Dedifferentiated amniotic fluid mesenchymal stem cell (primary cell): ENCODE data around the gene SCYGR8.
"Not testable (repeated sequence)": the region's sequence is repeated elsewhere in the genome, so short reads cannot be mapped to it uniquely, and the experiment has no call there.

ENCODE experiments used
- DNase-seq: peaks from one replicate; pipeline ENCODE4 v3.0.0-alpha.2; 2016; ENCODE audit errors: extremely low spot score

SCYGR8 gene

DNA sequence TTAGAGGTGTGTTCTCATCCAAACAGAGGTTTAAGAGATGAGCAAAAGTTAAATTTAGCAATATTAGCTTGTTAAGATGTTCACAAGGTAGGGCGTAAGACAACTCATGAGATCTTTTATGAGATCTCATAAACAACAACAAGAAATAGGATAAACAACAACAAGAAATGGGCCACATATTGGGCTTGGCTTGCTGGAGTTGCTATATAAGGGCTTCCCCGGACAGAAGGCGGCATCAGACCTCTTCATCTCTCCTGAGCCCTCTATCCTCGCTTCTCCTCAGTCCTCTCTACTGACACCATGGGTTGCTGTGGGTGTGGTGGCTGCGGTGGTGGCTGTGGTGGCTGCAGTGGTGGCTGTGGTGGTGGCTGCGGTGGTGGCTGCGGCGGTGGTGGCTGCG, at the start of gene SCYGR8:
Gene SCYGR8 (plus strand): TSS at position 301 of the 400 bp plus-strand sequence. CDS start 0 bp downstream, at position 301.
- no peak for DNase-seq

DNA sequence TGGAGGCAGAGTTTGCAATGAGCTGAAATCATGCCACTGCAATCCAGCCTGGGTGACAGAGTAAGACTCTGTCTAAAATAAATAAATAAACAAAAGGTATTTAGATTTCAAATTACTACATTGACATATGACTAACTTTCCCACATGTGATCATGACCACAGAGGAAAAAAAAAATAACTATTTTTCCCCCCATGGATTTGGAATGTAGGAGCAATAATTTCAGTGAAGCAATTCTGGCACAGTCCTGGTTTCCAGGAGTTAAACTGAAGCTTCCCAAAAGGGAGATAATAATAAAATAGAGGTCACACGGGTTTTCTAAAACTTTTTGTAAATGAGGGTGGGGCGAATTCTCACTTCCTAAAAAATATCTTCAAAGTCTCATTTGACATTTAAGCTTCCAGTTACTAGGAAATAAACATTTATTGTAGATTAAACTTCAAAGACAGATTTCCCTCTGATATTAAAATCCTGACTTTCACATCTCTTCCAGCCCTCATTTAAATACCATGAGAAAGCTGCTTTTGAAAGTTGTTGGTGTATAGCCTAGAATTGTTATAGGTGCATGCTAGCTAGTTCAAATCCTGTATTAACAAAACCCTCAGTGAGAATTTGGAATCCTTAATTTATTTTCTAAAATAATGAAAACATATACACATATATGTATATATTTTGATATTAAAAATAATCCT, 48.6 kb upstream of the SCYGR8 start:
- DNase-seq: no peak

DNA sequence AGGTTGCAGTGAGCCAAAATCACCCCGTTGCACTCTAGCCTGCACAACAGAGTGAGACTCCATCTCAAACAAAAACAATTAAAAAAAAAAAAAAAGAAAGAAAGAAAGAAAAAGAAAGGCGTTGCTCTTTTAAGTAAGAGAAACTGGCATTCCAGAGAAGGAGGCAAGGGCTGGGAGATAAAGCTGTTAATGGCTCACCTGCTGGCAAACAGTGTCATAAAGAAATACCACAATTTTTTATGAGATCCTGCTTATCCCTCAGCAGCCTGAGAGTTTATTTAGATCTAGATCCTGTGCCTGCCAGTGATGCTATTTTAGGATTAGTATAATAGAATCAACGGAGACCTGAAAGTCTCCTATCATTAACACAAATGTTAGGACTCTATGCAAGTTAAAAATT, 44.1 kb upstream of the SCYGR8 start:
- no peak for DNase-seq

- DNase-seq: peak; percentile 71
These were observed 42.4 kb upstream of the SCYGR8 start for GRCh38 chr2:227703280-227703732.

DNA sequence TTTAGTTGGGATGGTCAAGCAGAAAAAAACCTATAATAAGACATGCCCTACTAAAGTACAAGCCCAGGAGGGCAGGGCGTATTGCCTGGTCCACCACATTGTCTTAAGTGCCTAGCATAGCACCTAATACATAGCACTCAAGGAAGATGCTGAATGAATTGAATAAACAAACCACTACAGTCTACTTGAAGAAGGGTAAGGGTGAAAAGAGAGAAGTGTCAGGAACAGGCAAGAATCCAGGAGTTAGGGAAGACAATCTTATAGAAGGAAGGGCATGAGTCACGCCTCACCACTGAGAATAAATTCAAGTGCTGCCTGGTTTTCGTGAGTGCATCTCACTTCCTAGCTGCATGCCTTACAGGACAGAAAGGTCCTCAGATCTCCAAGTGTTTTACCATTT, 41.7 kb upstream of the SCYGR8 start:
- peak; percentile 36 for DNase-seq

- DNase-seq: no peak
These were observed 38.8 kb upstream of the SCYGR8 start for GRCh38 chr2:227706859-227707258.

DNA sequence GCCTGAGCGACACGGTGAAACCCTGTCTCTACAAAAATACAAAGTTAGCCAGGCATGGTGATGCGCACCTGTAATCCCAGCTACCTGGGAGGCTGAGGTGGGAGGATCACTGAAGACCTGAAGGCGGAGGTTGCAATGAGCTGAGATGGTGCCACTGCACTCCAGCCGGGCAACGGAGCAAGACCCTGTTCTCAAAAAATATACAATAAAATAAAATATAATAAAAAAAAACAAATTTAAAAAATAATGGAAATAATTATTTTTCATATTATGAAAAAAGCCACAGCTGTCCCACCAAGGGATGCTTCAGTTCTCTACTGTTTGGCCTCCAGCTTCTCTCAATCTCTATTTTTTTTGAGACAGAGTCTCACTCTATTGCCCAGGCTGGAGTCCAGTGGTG, 38.3 kb upstream of the SCYGR8 start:
- no peak for DNase-seq

- no peak for DNase-seq
These were observed 34.7 kb upstream of the SCYGR8 start for GRCh38 chr2:227710986-227711385.

DNA sequence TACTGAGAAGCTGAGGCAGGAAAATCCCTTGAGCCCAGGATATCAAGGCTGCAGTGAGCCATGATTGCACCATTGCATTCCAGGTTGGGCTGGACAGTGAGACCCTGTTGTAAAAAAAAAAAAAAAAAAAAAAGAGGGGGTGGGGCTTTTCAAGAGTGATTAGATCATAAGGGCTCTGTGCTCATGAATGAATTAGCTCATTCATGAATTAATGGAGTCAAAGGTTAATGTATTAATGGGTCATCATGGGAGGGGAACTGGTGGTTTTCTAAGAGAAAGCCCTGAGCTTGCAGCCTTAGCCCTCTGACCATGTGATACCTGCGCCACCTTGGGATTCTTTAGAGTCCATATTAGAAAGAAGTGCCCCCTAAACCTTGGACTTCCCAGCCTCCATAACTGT, 32.4 kb upstream of the SCYGR8 start:
- DNase-seq: no peak

GRCh38 chr2:227716501-227716900, 29.2 kb upstream of the SCYGR8 start:
- DNase-seq: no peak

- peak; percentile 36 for DNase-seq
These were observed 27.8 kb upstream of the SCYGR8 start, which contains the start of gene SLC19A3 for GRCh38 chr2:227717687-227718567. TSS of gene SLC19A3 (minus strand) at chr2:227718028. CDS start at chr2:227702318, 15,710 bp downstream.

GRCh38 chr2:227719641-227720040, 26.1 kb upstream of the SCYGR8 start:
- no peak for DNase-seq

GRCh38 chr2:227720680-227721079, 25.0 kb upstream of the SCYGR8 start:
- no peak for DNase-seq

DNA sequence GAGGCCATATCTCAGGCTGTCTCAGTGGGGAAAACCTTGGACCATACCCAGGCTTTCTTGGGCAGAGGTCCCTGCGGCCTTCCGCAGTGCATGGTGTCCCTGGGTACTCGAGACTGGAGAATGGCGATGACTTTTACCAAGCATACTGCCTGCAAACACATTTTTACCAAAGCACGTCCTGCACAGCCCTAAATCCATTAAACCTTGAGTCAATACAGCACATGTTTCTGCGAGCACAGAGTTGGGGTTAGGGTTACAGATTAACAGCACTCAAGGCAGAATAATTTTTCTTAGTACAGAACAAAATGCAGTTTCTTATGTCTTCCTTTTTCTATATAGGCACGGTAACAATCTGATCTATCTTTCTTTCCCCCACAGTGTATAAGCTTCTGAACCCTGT, 22.9 kb upstream of the SCYGR8 start:
- DNase-seq: not testable (repeated sequence)

- DNase-seq: no peak
These were observed 21.2 kb upstream of the SCYGR8 start, which contains the start of gene SCYGR6 for GRCh38 chr2:227724394-227725039. TSS of gene SCYGR6 (minus strand) at chr2:227724757. CDS start at chr2:227724757, 0 bp downstream.

- no peak for DNase-seq
These were observed 17.7 kb upstream of the SCYGR8 start, which contains the start of gene SCYGR7 for GRCh38 chr2:227728035-227728434. TSS of gene SCYGR7 (plus strand) at chr2:227728335. CDS start at chr2:227728335, 0 bp downstream.

DNA sequence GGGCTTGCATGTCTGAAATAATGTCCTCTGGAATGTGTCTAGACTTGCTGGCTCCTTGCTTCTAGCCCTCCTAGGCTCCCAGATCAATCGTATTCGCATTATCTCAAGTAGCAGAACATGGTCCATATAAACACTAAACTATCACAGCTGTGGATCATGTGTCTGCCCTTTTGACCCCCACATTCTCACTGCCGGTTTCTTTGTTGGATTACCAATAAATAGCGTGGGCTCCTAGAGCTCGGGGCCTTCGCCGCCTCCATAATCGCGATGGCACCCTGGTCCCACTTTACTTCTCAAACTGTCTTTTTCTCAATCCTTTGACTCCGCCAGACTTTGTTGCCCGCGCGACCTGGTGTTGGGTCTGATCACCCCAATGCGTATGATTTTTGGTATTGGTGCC, 6.3 kb upstream of the SCYGR8 start:
- no peak for DNase-seq

DNA sequence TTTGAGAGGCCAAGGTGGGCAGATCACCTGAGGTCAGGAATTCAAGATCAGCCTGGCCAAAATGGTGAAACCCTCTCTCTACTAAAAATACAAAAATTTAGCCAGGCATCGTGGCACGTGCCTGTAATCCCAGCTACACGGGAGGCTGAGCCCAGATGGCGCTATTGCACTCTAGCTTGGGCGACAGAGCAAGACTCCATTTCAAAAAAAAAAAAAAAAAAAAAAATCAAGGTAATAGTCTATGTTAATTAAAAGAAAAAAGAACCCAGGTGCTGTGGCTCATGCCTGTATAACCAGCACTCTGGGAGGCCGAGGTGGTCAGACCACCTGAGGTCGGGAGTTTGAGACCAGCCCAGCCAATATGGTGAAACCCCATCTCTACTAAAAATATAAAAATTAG, 5.0 kb upstream of the SCYGR8 start:
- DNase-seq: not testable (repeated sequence)

GRCh38 chr2:227748079-227748478, 2.4 kb downstream of the SCYGR8 start:
- no peak for DNase-seq

GRCh38 chr2:227756261-227756660, 10.6 kb downstream of the SCYGR8 start:
- DNase-seq: not testable (repeated sequence)

GRCh38 chr2:227759411-227760118, 13.9 kb downstream of the SCYGR8 start:
- DNase-seq: no peak
